IgD-negative memory B cell (primary cell): ENCODE results near the gene BAZ1B. TPM values are rescaled to one million over a fixed set of nuclear protein-coding genes. Genes with fewer than 3 reads are reported as not detected.
"Not testable (repeated sequence)": the region's sequence is repeated elsewhere in the genome, so short reads cannot be mapped to it uniquely, and the experiment has no call there.

Source experiments
- H3K27ac Mint-ChIP-seq, 3 donors: one replicate each; pipeline ENCODE4 v1.8.0; 2020 to 2022; ENCODE audit warnings: mild to moderate bottlenecking in 3 of 3, mixed read lengths in 3 of 3, moderate library complexity in 1 of 3
- H3K27me3 Mint-ChIP-seq: one replicate; pipeline ENCODE4 v1.8.0; 2021; ENCODE audit warnings: mixed read lengths
- H3K36me3 Mint-ChIP-seq: one replicate; pipeline ENCODE4 v1.8.0; 2020; ENCODE audit warnings: mild to moderate bottlenecking, mixed read lengths
- H3K4me1 Mint-ChIP-seq, 3 donors: one replicate each; pipeline ENCODE4 v1.8.0; 2020 to 2022; ENCODE audit warnings: mixed read lengths in 3 of 3, mild to moderate bottlenecking in 1 of 3
- H3K4me3 Mint-ChIP-seq, 4 donors: one replicate each; pipeline ENCODE4 v1.8.0; 2020 to 2022; ENCODE audit warnings: mild to moderate bottlenecking in 4 of 4, mixed read lengths in 4 of 4, moderate library complexity in 3 of 4
- H3K9me3 Mint-ChIP-seq, 3 donors: one replicate each; pipeline ENCODE4 v1.8.0; 2020 to 2021; ENCODE audit warnings: mixed read lengths in 3 of 3, mild to moderate bottlenecking in 1 of 3
- polyA plus RNA-seq: library from polyadenylated mRNA; unstranded; fragments of 300-500 nt; fragmentation: Illumina TruSeq; gene quantifications from one replicate; pipeline ENCODE4 v1.2.3, GENCODE V29; 2021

The BAZ1B gene
- polyA plus RNA-seq, 1 donor from 2014 or later: 22.4 TPM

DNA sequence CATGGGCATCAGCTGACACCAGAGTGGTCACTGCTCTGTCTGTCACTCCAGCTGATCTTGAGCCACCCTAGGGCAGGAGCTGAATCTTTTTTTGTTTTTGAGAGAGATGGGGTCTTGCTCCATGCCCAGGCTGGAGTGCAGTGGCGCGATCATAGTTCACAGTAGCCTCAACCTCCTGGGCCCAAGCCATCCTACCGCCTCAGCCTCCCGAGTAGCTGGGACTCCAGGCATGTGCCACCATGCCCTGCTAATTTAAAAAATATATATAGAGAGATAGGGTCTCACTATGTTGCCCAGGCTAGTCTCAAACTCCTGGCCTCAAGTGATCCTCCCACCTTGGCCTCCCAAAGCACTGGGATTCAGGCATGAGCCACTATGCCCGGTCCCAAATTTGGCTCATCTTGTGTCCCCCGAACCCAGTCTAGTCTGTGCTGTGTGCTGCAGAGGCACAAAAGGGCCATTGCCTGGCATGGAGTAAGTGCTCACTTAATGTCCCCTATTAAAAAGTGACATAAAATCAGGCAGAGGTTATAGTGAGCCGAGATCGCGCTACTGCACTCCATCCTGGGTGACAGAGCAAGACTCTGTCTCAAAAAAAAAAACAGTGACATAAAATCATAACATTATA lies 96.6 kb downstream of the BAZ1B start:
- Mint-ChIP-seq H3K4me1 (peaks cover 0 to 3% (median 0%) of the 10 kb centered on the region in 3 donors), H3K27ac (no peak overlapping the region), H3K4me3 (peak overlapping the region in 3 of 4 donors; percentile 35 to 51 (median 43)), H3K36me3 (no peaks in the 10 kb centered on the region), H3K9me3 (peaks cover 0 to 5% (median 0%) of the 10 kb centered on the region in 3 donors), H3K27me3 (peaks cover 16% of the 10 kb centered on the region)

DNA sequence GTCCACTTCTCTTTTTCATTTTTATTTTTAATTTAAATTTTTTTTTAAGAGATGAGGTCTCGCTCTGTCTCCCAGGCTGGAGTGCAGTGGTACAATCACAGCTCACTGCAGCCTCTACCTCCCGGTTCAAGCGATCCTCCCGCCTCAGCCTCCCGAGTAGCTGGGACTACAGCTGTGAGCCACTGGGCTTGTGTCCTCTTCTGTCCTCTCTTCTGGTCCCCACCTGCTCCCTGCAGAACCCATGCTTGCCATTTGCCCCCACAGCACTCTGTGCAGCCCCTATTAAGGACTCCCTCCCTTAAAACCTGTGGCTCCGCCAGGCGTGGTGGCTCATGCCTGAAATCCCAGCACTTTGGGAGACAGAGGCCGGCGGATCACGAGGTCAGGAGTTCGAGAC lies 97.6 kb downstream of the BAZ1B start:
- no peak overlapping the region for H3K27ac Mint-ChIP-seq
- peaks cover 0 to 5% (median 0%) of the 10 kb centered on the region in 3 donors for H3K9me3 Mint-ChIP-seq
- peaks cover 0 to 2% (median 0%) of the 10 kb centered on the region in 3 donors for H3K4me1 Mint-ChIP-seq
- peaks cover 13% of the 10 kb centered on the region for H3K27me3 Mint-ChIP-seq
- H3K4me3 Mint-ChIP-seq: peak overlapping the region in 2 of 4 donors; percentile 43 to 57
- no peaks in the 10 kb centered on the region for H3K36me3 Mint-ChIP-seq

- Mint-ChIP-seq H3K4me3 (peak overlapping the region in 3 of 4 donors; percentile 44 to 91 (median 88)), H3K9me3 (peaks cover 0 to 5% (median 0%) of the 10 kb centered on the region in 3 donors), H3K36me3 (no peaks in the 10 kb centered on the region), H3K27ac (no peak overlapping the region), H3K4me1 (peaks cover 0 to 2% (median 0%) of the 10 kb centered on the region in 3 donors), H3K27me3 (peaks cover 13% of the 10 kb centered on the region)
Measured at GRCh38 chr7:73423519-73424488, 98.3 kb downstream of the BAZ1B start.

- not testable (repeated sequence) for H3K27me3 Mint-ChIP-seq, H3K4me3 Mint-ChIP-seq, H3K4me1 Mint-ChIP-seq, H3K27ac Mint-ChIP-seq, H3K9me3 Mint-ChIP-seq, H3K36me3 Mint-ChIP-seq
Measured at GRCh38 chr7:73420610-73421009, 101.5 kb downstream of the BAZ1B start.

DNA sequence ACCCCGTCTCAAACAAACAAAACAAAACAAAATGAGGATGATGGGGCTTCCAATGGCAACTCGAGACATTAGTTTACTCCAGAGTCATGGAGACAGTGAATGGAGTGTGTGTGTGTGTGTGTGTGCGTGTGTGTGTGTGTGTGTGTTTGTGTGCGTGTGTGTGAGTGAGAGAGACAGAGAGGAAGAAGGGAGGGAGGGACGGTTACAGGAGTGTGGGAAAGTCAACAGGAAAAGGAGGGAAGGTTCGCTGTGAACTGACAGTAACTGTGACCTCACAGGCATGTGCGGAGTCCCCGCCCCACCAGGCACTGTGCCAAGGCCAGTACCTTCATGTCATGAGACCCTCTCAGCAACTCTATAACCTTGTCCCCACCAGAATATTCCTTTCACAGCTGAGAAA lies 102.1 kb downstream of the BAZ1B start:
- H3K36me3 Mint-ChIP-seq: not testable (repeated sequence)

GRCh38 chr7:73418113-73418703 lies 103.9 kb downstream of the BAZ1B start:
- Mint-ChIP-seq H3K27ac (no peak overlapping the region), H3K27me3 (no peaks in the 10 kb centered on the region)

More for the DNA sequence above, 102.1 kb downstream of the BAZ1B start:
- H3K27me3 Mint-ChIP-seq, H3K27ac Mint-ChIP-seq, H3K4me1 Mint-ChIP-seq, H3K9me3 Mint-ChIP-seq, H3K4me3 Mint-ChIP-seq: not testable (repeated sequence)

GRCh38 chr7:73410541-73411131 lies 111.5 kb downstream of the BAZ1B start:
- H3K4me3 Mint-ChIP-seq, H3K36me3 Mint-ChIP-seq, H3K27me3 Mint-ChIP-seq, H3K4me1 Mint-ChIP-seq, H3K27ac Mint-ChIP-seq, H3K9me3 Mint-ChIP-seq: not testable (repeated sequence)

More at GRCh38 chr7:73418113-73418703, 103.9 kb downstream of the BAZ1B start:
- no peaks in the 10 kb centered on the region for H3K36me3 Mint-ChIP-seq
- peaks cover 0 to 2% (median 0%) of the 10 kb centered on the region in 3 donors for H3K4me1 Mint-ChIP-seq
- no peaks in the 10 kb centered on the region for H3K9me3 Mint-ChIP-seq
- H3K4me3 Mint-ChIP-seq: no peak overlapping the region

GRCh38 chr7:73404860-73405259 lies 117.2 kb downstream of the BAZ1B start:
- H3K9me3 Mint-ChIP-seq, H3K4me3 Mint-ChIP-seq, H3K4me1 Mint-ChIP-seq: not testable (repeated sequence)

DNA sequence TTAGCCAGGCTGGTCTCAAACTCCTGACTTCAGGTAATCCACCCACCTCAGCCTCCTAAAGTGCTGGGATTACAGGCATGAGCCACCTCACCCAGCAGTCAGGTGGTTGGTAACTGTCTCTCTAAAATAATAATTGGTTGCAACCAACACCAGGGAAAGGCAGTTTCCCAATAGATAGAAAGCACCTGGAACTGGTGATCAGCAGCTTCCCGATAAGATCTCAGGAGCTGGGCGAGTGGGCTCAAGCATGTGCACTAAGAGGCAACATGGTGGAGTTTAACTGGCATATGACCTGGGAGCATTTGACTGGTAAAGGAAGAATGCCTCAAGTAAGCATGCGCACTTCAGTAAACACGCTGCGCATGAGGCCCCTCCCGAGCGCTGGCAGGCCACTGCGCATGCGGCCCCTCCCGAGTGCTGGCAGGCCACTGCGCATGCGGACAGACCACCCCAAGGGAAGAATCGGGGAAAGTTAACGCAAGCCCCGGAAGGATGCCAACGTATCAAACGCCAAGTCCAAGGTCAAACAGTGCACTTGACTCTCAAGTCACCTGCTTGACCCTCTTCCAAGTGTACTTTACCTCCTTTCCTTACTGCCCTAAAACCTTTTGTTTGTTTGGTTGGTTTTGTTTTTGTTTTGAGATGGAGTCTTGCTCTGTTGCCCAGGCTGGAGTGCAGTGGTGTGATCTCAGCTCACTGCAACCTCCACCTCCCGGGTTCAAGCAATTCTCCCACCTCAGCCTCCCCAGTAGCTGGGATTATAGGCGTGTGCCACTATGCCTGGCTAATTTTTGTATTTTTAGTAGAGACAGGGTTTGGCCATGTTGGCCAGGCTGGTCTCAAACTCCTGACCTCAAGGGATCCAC lies 122.7 kb downstream of the BAZ1B start:
- not testable (repeated sequence) for H3K4me1 Mint-ChIP-seq, H3K36me3 Mint-ChIP-seq, H3K9me3 Mint-ChIP-seq, H3K27me3 Mint-ChIP-seq
- H3K4me3 Mint-ChIP-seq: peak overlapping the region; percentile 63 to 90 (median 82)
- peak overlapping the region in 2 of 3 donors; percentile 38 to 81 for H3K27ac Mint-ChIP-seq

More at GRCh38 chr7:73404860-73405259, 117.2 kb downstream of the BAZ1B start:
- H3K27ac Mint-ChIP-seq, H3K36me3 Mint-ChIP-seq, H3K27me3 Mint-ChIP-seq: not testable (repeated sequence)

DNA sequence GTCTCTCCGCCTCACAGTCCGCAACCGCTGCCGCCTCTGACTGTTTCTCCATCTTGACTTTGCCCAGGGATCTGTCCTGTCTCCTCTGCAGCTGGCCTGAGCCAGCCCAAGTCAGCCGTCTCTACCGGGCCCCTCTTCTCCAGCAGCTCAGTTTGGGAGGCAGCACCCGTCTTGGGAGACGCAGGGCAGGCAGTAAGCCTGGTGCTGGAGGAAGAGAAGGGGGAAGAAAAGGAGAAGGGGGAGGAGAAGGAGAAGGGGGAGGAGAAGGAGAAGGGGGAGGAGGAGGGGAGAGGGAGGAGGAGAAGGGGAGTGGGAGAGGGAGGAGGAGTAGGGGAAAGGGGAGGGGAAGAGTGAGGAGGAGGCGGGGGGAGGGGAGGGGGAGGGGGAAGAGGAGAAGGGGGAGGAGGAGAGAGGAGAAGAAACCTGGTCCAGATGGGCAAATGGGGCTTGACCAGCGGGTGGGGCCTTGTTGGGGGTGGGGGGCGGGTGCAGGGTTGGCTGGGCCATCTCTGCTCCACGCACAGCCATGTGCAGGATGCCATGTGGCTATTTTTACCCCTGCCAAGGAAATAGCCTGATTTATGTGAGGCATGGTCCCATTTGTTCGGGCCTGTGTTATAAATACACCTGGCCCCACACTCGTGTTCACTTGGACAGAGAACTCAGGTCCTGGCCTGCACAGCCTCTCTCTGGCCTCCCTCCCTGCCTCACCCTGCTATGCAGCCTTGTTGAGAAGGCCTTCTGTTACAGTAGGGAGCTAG lies 124.4 kb downstream of the BAZ1B start:
- no peak overlapping the region for H3K27ac Mint-ChIP-seq

DNA sequence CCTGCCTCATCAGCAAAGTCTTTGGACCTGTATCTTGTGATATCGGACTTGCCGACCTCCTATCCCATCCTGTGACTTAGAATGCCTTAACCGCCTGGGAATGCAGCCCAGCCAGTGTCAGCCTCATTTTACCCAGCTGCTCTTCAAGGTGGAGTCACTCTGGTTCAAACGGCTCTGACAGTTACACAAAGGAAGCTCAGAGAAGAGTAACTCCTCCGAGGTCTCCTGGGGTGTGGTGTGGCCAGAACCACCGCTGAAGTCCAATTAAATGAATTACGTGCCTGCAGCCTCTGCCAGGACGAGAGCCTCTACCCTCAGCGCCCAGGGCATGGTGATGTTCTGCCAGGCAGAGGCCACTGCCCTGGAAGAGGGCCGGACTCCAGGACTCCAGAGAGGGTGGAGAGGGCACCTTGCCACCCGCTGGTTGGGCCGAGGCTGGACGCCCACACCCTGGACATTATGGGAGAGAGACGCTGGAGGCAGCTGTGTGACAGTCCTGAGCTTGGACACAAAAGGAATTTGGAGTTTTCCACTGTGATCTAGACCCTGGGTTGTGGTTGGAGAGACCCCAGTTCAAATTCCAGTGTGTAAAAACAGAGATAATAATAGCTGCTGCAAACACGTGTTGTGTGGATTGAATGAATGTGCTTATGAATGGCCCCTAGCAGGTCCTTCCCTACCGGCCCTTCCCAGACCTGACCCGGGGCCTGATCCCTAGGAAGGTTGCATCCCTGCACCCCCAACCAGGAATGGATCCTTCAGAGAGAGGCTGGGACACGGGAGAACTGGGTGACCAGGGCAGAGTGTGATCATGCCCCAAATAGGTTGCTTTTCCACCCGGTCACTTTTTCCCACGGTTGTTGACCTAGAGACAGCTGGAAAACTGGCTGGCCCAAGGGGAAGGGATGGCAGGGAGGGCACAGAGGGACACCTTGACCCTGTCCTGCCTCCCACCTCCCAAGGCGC lies 126.3 kb downstream of the BAZ1B start:
- Mint-ChIP-seq H3K9me3 (peaks cover 0 to 3% (median 0%) of the 10 kb centered on the region in 3 donors), H3K36me3 (no peaks in the 10 kb centered on the region), H3K4me1 (peaks cover 0 to 4% (median 0%) of the 10 kb centered on the region in 3 donors), H3K4me3 (peak overlapping the region in 1 of 4 donors; percentile 12), H3K27me3 (peaks cover 12% of the 10 kb centered on the region), H3K27ac (no peak overlapping the region)

More for the DNA sequence above, 124.4 kb downstream of the BAZ1B start:
- peaks cover 0 to 3% (median 0%) of the 10 kb centered on the region in 3 donors for H3K9me3 Mint-ChIP-seq
- peaks cover 12% of the 10 kb centered on the region for H3K27me3 Mint-ChIP-seq
- H3K4me1 Mint-ChIP-seq: peaks cover 0 to 4% (median 0%) of the 10 kb centered on the region in 3 donors
- no peaks in the 10 kb centered on the region for H3K36me3 Mint-ChIP-seq
- H3K4me3 Mint-ChIP-seq: no peak overlapping the region

DNA sequence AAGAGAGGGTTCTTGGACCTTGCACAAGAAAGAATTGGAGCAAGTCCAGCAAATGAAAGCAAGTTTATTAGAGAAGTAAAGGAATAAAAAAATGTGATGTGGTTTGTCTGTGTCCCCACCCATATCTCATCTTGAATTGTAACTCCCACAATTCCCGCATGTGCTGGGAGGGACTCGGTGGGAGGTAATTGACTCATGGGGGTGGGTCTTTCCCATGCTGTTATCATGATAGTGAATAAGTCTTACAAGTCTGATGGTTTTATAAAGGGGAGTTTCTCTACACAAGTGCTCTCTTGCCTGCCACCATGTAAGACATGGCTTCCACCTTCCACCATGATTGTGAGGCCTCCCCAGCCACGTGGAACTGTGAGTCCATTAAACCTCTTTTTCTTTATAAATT lies 127.7 kb downstream of the BAZ1B start:
- H3K27me3 Mint-ChIP-seq: peaks cover 12% of the 10 kb centered on the region
- H3K9me3 Mint-ChIP-seq: peaks cover 0 to 4% (median 3%) of the 10 kb centered on the region in 3 donors
- H3K36me3 Mint-ChIP-seq: no peaks in the 10 kb centered on the region
- H3K4me3 Mint-ChIP-seq: no peak overlapping the region
- no peak overlapping the region for H3K27ac Mint-ChIP-seq
- H3K4me1 Mint-ChIP-seq: peaks cover 0 to 1% (median 0%) of the 10 kb centered on the region in 3 donors
